Endothelial cell of umbilical vein (primary cell): ENCODE measurements around the gene RALA. TPM values are rescaled to one million over a fixed set of nuclear protein-coding genes. Genes with fewer than 3 reads are reported as not detected.
"Not testable (repeated sequence)": the region's sequence is repeated elsewhere in the genome, so short reads cannot be mapped to it uniquely, and the experiment has no call there.

ENCODE experiments used
- BruUV-seq: library from RNA; stranded (reverse); fragments of 400-500 nt; replicated peaks from 2 replicates; lab custom pipeline; 2021; lab: Mats Ljungman, UMichigan
- CTCF ChIA-PET: fragments of 300-600, 350-600 bp; sonication (Branson Sonifier 250); formaldehyde crosslinking; loops from one replicate; lab custom pipeline; 2021; ENCODE audit warnings: antibody characterized with exemption, inconsistent platforms; lab: Charles Lee
- POLR2A ChIA-PET: fragments of 300-600, 350-600 bp; sonication (Branson Sonifier 250); formaldehyde crosslinking; loops from one replicate; lab custom pipeline; 2021; ENCODE audit warnings: antibody characterized with exemption, inconsistent platforms; lab: Charles Lee
- DNase-seq: peaks from one replicate; pipeline ENCODE4 v3.0.0-alpha.2; 2011; ENCODE audit warnings: low read depth, low spot score
- FAIRE-seq: peaks from 2 replicates; lab custom pipeline; 2011; peaks lifted over from hg19 to GRCh38; lab: Jason Lieb, UNC
- H2AFZ ChIP-seq: 2 replicates; pipeline ENCODE4 v1.6.0; 2012; ENCODE audit warnings: low read depth, low read length, control low read depth, inconsistent platforms
- H3K27ac ChIP-seq: 2 replicates; pipeline ENCODE4 v1.5.1; 2011; ENCODE audit warnings: low read depth, mild to moderate bottlenecking, control low read depth, low read length, moderate library complexity; ENCODE audit not compliant: insufficient read depth
- H3K27me3 ChIP-seq, 2 experiments: 2 replicates each; pipeline versions ENCODE4 v1.6.0 to v1.6.1; 2011; ENCODE audit warnings: low read length in 2 of 2, mixed read lengths in 1 of 2; ENCODE audit not compliant: control insufficient read depth in 2 of 2, insufficient read depth in 2 of 2
- H3K36me3 ChIP-seq, 2 experiments: 2 replicates in 1 of 2; 3 replicates in 1 of 2; pipeline ENCODE4 v1.5.1; 2011; ENCODE audit warnings: low read length in 2 of 2, mild to moderate bottlenecking in 1 of 2, moderate library complexity in 1 of 2; ENCODE audit not compliant: control insufficient read depth in 2 of 2, insufficient read depth in 2 of 2; ENCODE audit errors: extremely low read depth in 1 of 2
- H3K4me1 ChIP-seq: 3 replicates; pipeline ENCODE4 v1.5.1; 2011; ENCODE audit warnings: mild to moderate bottlenecking, low read length; ENCODE audit not compliant: control insufficient read depth, insufficient read depth; ENCODE audit errors: extremely low read depth
- H3K4me2 ChIP-seq: 2 replicates; pipeline ENCODE4 v1.6.1; 2011; ENCODE audit warnings: low read length, control low read depth, mixed read lengths; ENCODE audit not compliant: insufficient read depth
- H3K4me3 ChIP-seq, 3 experiments: fragments of 200-600 bp in 1 of 3; sonication (generic), shearing (Covaris generic) in 1 of 3; replicated peaks in 1 of 3; 2 replicates each; pipeline ENCODE4 v1.5.1; 2011 to 2016; ENCODE audit warnings: control low read depth in 3 of 3, low read length in 3 of 3, mild to moderate bottlenecking in 2 of 3, inconsistent platforms in 1 of 3, low read depth in 1 of 3, moderate library complexity in 1 of 3; ENCODE audit not compliant: insufficient read depth in 1 of 3
- H3K79me2 ChIP-seq: 2 replicates; pipeline ENCODE4 v1.6.0; 2012; ENCODE audit warnings: low read length, inconsistent platforms; ENCODE audit not compliant: control insufficient read depth, insufficient read depth
- H3K9ac ChIP-seq: replicated peaks from 2 replicates; pipeline ENCODE3; 2011; ENCODE audit warnings: low read length, control low read depth; ENCODE audit not compliant: insufficient read depth; ENCODE audit errors: extremely low read depth
- H3K9me1 ChIP-seq: replicated peaks from 3 replicates; pipeline ENCODE4 v1.6.0; 2011; ENCODE audit warnings: mild to moderate bottlenecking, low read length; ENCODE audit not compliant: control insufficient read depth, insufficient read depth; ENCODE audit errors: extremely low read depth
- H3K9me3 ChIP-seq: replicated peaks from 2 replicates; pipeline ENCODE4 v1.5.1; 2012; ENCODE audit warnings: low read length, inconsistent platforms; ENCODE audit not compliant: control insufficient read depth, insufficient read depth
- H4K20me1 ChIP-seq: replicated peaks from 2 replicates; pipeline ENCODE3; 2011; ENCODE audit warnings: mild to moderate bottlenecking, low read length; ENCODE audit not compliant: control insufficient read depth, insufficient read depth; ENCODE audit errors: extremely low read depth
- EZH2 ChIP-seq: IDR thresholded peaks from 2 replicates; pipeline ENCODE4 v1.6.1; 2012; ENCODE audit warnings: borderline replicate concordance, low read depth, mild to moderate bottlenecking, moderate library complexity, low read length, inconsistent platforms; ENCODE audit not compliant: severe bottlenecking
- GATA2 ChIP-seq: IDR thresholded peaks from 2 replicates; pipeline ENCODE4 v1.7.0; 2011; ENCODE audit warnings: low read depth, mild to moderate bottlenecking, moderate library complexity, mixed read lengths, low read length; ENCODE audit not compliant: insufficient read length, insufficient read depth
- MYC ChIP-seq: IDR thresholded peaks from one replicate; pipeline ENCODE4 v1.6.1; 2011; ENCODE audit warnings: mild to moderate bottlenecking, low read depth, low read length
- POLR2AphosphoS5 ChIP-seq: IDR thresholded peaks from 2 replicates; pipeline ENCODE4 v1.6.1; 2012; ENCODE audit warnings: low read depth, mild to moderate bottlenecking, control low read depth, low read length, moderate library complexity; ENCODE audit not compliant: insufficient read depth
- dilution Hi-C: fragments of 300-500 bp; cut with MboI; formaldehyde crosslinking; loops from one replicate; pipeline ENCODE4 v1.15.0; 2019; ENCODE audit warnings: low sequenced_read_pairs; ENCODE audit not compliant: extremely low pct_ligation_motif_present
- intact Hi-C: fragments of 100-400 bp; cut with micrococcal nuclease; formaldehyde crosslinking; loops from one replicate; pipeline ENCODE4 v1.10.0; 2022
- polyA plus RNA-seq, 4 experiments: library from polyadenylated mRNA; depleted of rRNA in 3 of 4; stranded (reverse) in 3 of 4; unstranded in 1 of 4; fragments of >200 nt; gene quantifications; 2 replicates each; pipeline versions ENCODE4 v1.2.1 to v1.2.3, GENCODE V29; 2011 to 2012; ENCODE audit warnings: missing spikeins in 1 of 4
- total RNA-seq: library from RNA; stranded (reverse); gene quantifications from 2 replicates; pipeline ENCODE4 v1.2.3, GENCODE V29; 2021
- TF ChIP-seq, protein P1 (sequence below): IDR thresholded peaks from 2 replicates; pipeline ENCODE4 v1.6.1; 2011; ENCODE audit not compliant: insufficient read depth, insufficient read length

Gene RALA
- total and polyA plus RNA-seq, 2 donors (not counting 3 experiments of a cell fraction or from before 2014, with no cell fraction given), result 91.1 to 191 TPM

DNA sequence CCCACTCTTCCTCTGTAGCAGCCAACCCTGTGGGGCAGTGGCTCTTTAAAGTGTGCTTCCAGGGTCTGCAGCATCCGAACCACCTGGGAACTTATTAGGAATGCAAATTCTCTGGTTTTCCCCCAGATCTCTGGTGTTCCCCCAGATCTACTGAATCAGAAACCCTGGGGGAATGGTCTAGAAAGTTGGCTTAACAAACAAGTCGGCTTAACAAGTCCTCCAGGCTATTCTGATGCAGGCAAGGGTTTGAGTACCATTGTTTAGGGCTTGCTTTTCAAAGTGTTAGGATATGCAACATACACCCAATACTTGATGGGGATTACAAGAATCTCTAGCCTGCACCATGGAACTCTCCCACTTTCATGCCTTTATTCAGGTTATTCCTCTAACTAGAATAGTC is 126.3 kb downstream of the RALA start:
- no peaks in the 10 kb centered on the region for H4K20me1 ChIP-seq
- no peaks in the 10 kb centered on the region for H3K36me3 ChIP-seq
- no peak overlapping the region for H2AFZ ChIP-seq
- no peaks in the 10 kb centered on the region for H3K79me2 ChIP-seq
- dilution Hi-C loops (no loop called here), intact Hi-C loops (loop anchor here (5.0 kb wide), 1 partner anchor 62 kb away; no protein-coding TSS in a partner anchor)
- no peak overlapping the region for H3K27ac ChIP-seq
- CTCF ChIA-PET, result interaction anchor here (1.0 to 12.7 kb wide), 2 partner anchors 40 to 170 kb away, joined by 3 to 306 read pairs; no protein-coding TSS in a partner anchor
- H3K9me1 ChIP-seq, result no peaks in the 10 kb centered on the region
- no peak for FAIRE-seq
- no peak overlapping the region for H3K4me2 ChIP-seq
- POLR2A ChIA-PET, result no interaction called here
- no peak for TF ChIP-seq EZH2
- H3K4me1 ChIP-seq, result peaks cover 10% of the 10 kb centered on the region
- DNase-seq, result no peak
- no peaks in the 10 kb centered on the region for H3K9me3 ChIP-seq
- H3K4me3 ChIP-seq, result no peak overlapping the region
- no peak overlapping the region for H3K9ac ChIP-seq
- no TSS peak for BruUV-seq
- no peaks in the 10 kb centered on the region for H3K27me3 ChIP-seq

DNA sequence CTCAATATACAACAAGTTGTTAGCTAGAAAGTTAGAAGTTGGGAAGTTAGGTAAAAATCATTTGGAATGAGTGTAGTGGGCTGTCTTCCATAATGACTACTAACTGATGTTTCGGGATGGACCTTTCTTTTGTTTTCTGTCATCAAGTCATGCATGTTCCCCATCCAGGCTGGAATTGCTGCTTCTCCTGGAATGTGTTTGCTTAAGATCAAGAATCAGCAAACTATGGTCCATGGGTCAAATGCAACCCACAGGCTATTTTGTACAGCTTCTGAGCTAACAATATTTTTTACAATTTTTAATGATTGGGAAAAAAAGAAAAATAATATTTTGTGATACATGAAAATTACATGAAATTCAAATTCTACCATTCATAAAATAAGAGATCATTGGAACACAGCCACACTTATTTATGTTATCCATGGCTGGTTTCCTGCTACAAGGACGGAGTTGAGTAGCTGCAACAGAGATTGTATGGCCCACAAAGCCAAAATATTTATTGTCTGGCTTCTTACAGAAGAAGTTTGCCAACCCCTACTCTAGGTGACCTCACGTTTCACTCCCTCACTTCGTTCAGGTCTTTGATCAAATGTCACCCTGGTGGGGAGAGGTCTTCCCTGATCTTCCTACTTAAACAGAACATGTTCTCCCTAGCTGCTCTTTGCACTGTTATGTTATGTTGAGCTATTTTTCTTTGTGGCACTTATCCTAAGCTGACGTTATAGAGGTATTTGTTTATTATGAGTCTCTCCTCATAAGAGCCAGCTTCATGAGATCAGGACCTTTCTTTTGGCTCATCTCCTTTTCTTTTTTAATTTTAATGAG is 127.1 kb downstream of the RALA start:
- dilution Hi-C loops (no loop called here), intact Hi-C loops (no loop called here)
- DNase-seq (no peak), FAIRE-seq (no peak)
- Histone ChIP-seq H4K20me1 (no peaks in the 10 kb centered on the region), H3K79me2 (no peaks in the 10 kb centered on the region), H3K27me3 (no peaks in the 10 kb centered on the region), H3K4me2 (no peak overlapping the region), H3K27ac (no peak overlapping the region), H3K4me3 (no peak overlapping the region), H3K9ac (no peak overlapping the region), H3K9me3 (no peaks in the 10 kb centered on the region), H3K4me1 (peaks cover 11% of the 10 kb centered on the region), H2AFZ (no peak overlapping the region), H3K36me3 (no peaks in the 10 kb centered on the region), H3K9me1 (no peaks in the 10 kb centered on the region)
- CTCF ChIA-PET, result interaction anchor here (1.0 to 12.7 kb wide), 2 partner anchors 41 to 170 kb away, joined by 3 to 306 read pairs; no protein-coding TSS in a partner anchor
- TF ChIP-seq MYC, result no peak
- no peak for TF ChIP-seq GATA2
- TF ChIP-seq POLR2AphosphoS5, result no peak
- TF ChIP-seq, protein P1, sequence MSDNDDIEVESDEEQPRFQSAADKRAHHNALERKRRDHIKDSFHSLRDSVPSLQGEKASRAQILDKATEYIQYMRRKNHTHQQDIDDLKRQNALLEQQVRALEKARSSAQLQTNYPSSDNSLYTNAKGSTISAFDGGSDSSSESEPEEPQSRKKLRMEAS, result no peak
- no TSS peak for BruUV-seq
- POLR2A ChIA-PET, result no interaction called here

DNA sequence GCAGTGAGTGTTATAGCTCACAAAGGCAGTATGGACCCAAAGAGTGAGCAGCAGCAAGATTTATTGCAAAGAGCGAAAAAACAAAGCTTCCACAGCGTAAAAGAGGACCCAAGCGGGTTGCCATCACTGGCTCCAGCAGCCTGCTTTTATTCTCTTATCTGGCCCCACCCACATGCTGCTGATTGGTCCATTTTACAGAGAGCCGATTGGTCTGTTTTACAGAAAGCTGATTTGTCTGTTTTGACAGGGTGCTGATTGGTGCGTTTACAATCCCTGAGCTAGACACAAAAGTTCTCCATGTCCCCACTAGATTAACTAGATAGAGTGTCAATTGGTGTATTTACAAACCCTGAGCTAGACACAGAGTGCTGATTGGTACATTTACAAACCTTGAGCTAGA is 129.9 kb downstream of the RALA start:
- H3K27me3 ChIP-seq, H3K27ac ChIP-seq, H3K79me2 ChIP-seq, H4K20me1 ChIP-seq, H3K9me3 ChIP-seq, H3K4me3 ChIP-seq, H3K4me1 ChIP-seq, intact Hi-C loops, CTCF ChIA-PET, dilution Hi-C loops, H2AFZ ChIP-seq, DNase-seq, BruUV-seq, H3K36me3 ChIP-seq, H3K9me1 ChIP-seq, H3K4me2 ChIP-seq, FAIRE-seq, POLR2A ChIA-PET, H3K9ac ChIP-seq: not testable (repeated sequence)
